SK-N-SH (cell line): ENCODE data around the gene PTBP1. TPM values are rescaled to one million over a fixed set of nuclear protein-coding genes. Genes with fewer than 3 reads are reported as not detected.

Source experiments
- CTCF ChIA-PET: fragments of 300-600, 350-600 bp; formaldehyde crosslinking; extraction: SDS; loops from one replicate; lab custom pipeline; 2021; lab: Yijun Ruan, JAX
- POLR2A ChIA-PET: fragments of 350-600 bp; sonication (Branson Sonifier 250); formaldehyde crosslinking; extraction: SDS; loops from one replicate; lab custom pipeline; 2020; ENCODE audit warnings: antibody characterized with exemption, inconsistent platforms; lab: Yijun Ruan, JAX
- DNase-seq: peaks from one replicate; pipeline ENCODE4 v3.0.0; 2012
- H2AFZ ChIP-seq: fragments of 200-600 bp; sonication (generic); 2 replicates; pipeline ENCODE4 v1.8.1; 2016; ENCODE audit warnings: antibody characterized with exemption, mild to moderate bottlenecking, low read depth
- H3F3A ChIP-seq: fragments of 200-600 bp; sonication (generic); replicated peaks from 2 replicates; pipeline ENCODE3; 2016; ENCODE audit warnings: antibody characterized with exemption, mild to moderate bottlenecking; ENCODE audit not compliant: insufficient read depth
- H3K27ac ChIP-seq, 2 experiments: fragments of 200-500 bp in 1 of 2; fragments of 200-600 bp in 1 of 2; sonication (Bioruptor generic) in 1 of 2; sonication (generic), shearing (Covaris generic) in 1 of 2; 2 replicates each; pipeline versions ENCODE4 v1.5.1 to v1.6.1; 2014 to 2016; ENCODE audit warnings: low read depth in 2 of 2, inconsistent platforms in 1 of 2, low read length in 1 of 2, mild to moderate bottlenecking in 1 of 2, mixed read lengths in 1 of 2
- H3K27me3 ChIP-seq: fragments of 200-600 bp; sonication (generic), shearing (Covaris generic); 2 replicates; pipeline ENCODE4 v1.6.1; 2016; ENCODE audit warnings: mixed run types; ENCODE audit not compliant: insufficient read depth
- H3K36me3 ChIP-seq, 2 experiments: fragments of 200-500 bp in 1 of 2; fragments of 200-600 bp in 1 of 2; sonication (Bioruptor generic) in 1 of 2; sonication (generic) in 1 of 2; replicated peaks in 1 of 2; 2 replicates each; pipeline versions ENCODE3 to v1.5.1; 2014 to 2016; ENCODE audit warnings: low read length in 1 of 2, mild to moderate bottlenecking in 1 of 2; ENCODE audit not compliant: insufficient read depth in 2 of 2, control insufficient read depth in 1 of 2
- H3K4me1 ChIP-seq, 2 experiments: fragments of 200-500 bp in 1 of 2; fragments of 200-600 bp in 1 of 2; sonication (Bioruptor generic) in 1 of 2; sonication (generic), shearing (Covaris generic) in 1 of 2; 2 replicates each; pipeline versions ENCODE4 v1.5.1 to v1.6.1; 2014 to 2016; ENCODE audit warnings: low read depth in 1 of 2, low read length in 1 of 2, mixed run types in 1 of 2; ENCODE audit not compliant: insufficient read depth in 2 of 2, control insufficient read depth in 1 of 2
- H3K4me2 ChIP-seq: fragments of 200-600 bp; sonication (generic), shearing (Covaris generic); 2 replicates; pipeline ENCODE4 v1.6.1; 2017; ENCODE audit warnings: mixed run types
- H3K4me3 ChIP-seq, 2 experiments: fragments of 200-500 bp in 1 of 2; fragments of 200-600 bp in 1 of 2; sonication (Bioruptor generic) in 1 of 2; sonication (generic), shearing (Covaris generic) in 1 of 2; 2 replicates each; pipeline versions ENCODE4 v1.5.1 to v1.8.1; 2014 to 2016; ENCODE audit warnings: low read depth in 2 of 2, inconsistent platforms in 1 of 2, low read length in 1 of 2, mild to moderate bottlenecking in 1 of 2, mixed read lengths in 1 of 2, moderate library complexity in 1 of 2
- H3K79me2 ChIP-seq: fragments of 200-600 bp; sonication (generic); 2 replicates; pipeline ENCODE4 v1.8.1; 2017; ENCODE audit warnings: mild to moderate bottlenecking; ENCODE audit not compliant: insufficient read depth
- H3K9ac ChIP-seq: fragments of 200-600 bp; sonication (generic); 2 replicates; pipeline ENCODE4 v1.6.1; 2017; ENCODE audit warnings: mixed run types
- H3K9me2 ChIP-seq: fragments of 200-600 bp; sonication (generic); 2 replicates; pipeline ENCODE4 v1.6.1; 2017; ENCODE audit warnings: mixed run types
- H3K9me3 ChIP-seq: fragments of 200-600 bp; sonication (generic); 2 replicates; pipeline ENCODE4 v1.6.1; 2017; ENCODE audit warnings: mixed run types, mild to moderate bottlenecking, moderate library complexity
- H4K20me1 ChIP-seq: fragments of 200-600 bp; sonication (generic); 2 replicates; pipeline ENCODE4 v1.6.1; 2017; ENCODE audit warnings: mild to moderate bottlenecking, mixed run types; ENCODE audit not compliant: insufficient read depth
- CHD2 ChIP-seq: fragments of 150-350 bp; IDR thresholded peaks from 2 replicates; pipeline ENCODE4 v1.6.1; 2018; ENCODE audit warnings: low read length; ENCODE audit not compliant: partially characterized antibody
- ELF1 ChIP-seq: IDR thresholded peaks from 2 replicates; pipeline ENCODE4 v1.4.0; 2012
- EP300 ChIP-seq, 2 experiments: IDR thresholded peaks; 2 replicates each; pipeline versions ENCODE4 v1.4.0 to v1.6.1; 2012; ENCODE audit warnings: borderline replicate concordance in 1 of 2, low read depth in 1 of 2, low read length in 1 of 2
- EZH2phosphoT487 ChIP-seq: fragments of 200-600 bp; sonication (generic); IDR thresholded peaks from 2 replicates; pipeline ENCODE4 v1.6.1; 2017; ENCODE audit warnings: low read depth, mixed run types, mild to moderate bottlenecking, antibody characterized with exemption, moderate library complexity, borderline replicate concordance
- FOSL2 ChIP-seq: IDR thresholded peaks from 2 replicates; pipeline ENCODE4 v1.4.0; 2012; ENCODE audit warnings: low read depth, mild to moderate bottlenecking, moderate library complexity, borderline replicate concordance
- FOXM1 ChIP-seq: IDR thresholded peaks from 2 replicates; pipeline ENCODE4 v1.4.0; 2012; ENCODE audit warnings: low read depth, mild to moderate bottlenecking
- GABPA ChIP-seq: IDR thresholded peaks from 2 replicates; pipeline ENCODE4 v1.4.0; 2012; ENCODE audit warnings: low read depth, mild to moderate bottlenecking
- GATA2 ChIP-seq: sonication (generic); formaldehyde crosslinking; IDR thresholded peaks from 2 replicates; pipeline ENCODE4 v1.5.0; 2020; ENCODE audit warnings: mild to moderate bottlenecking, missing genetic modification reagents
- JUND ChIP-seq: IDR thresholded peaks from 2 replicates; pipeline ENCODE4 v1.4.0; 2012
- MAX ChIP-seq: IDR thresholded peaks from 2 replicates; pipeline ENCODE4 v1.4.0; 2012; ENCODE audit warnings: low read depth
- MEF2A ChIP-seq: IDR thresholded peaks from 2 replicates; pipeline ENCODE4 v1.4.0; 2012; ENCODE audit warnings: low read depth, borderline replicate concordance
- NRF1 ChIP-seq: IDR thresholded peaks from 2 replicates; pipeline ENCODE4 v1.6.1; 2012; ENCODE audit warnings: low read depth, mild to moderate bottlenecking, low read length
- POLR2AphosphoS5 ChIP-seq: IDR thresholded peaks from 2 replicates; pipeline ENCODE4 v1.6.1; 2012; ENCODE audit warnings: low read depth, low read length
- RAD21 ChIP-seq: IDR thresholded peaks from 2 replicates; pipeline ENCODE4 v1.6.1; 2012; ENCODE audit warnings: mild to moderate bottlenecking, low read length
- RXRA ChIP-seq: IDR thresholded peaks from 2 replicates; pipeline ENCODE4 v1.4.0; 2012; ENCODE audit warnings: low read depth, mild to moderate bottlenecking, borderline replicate concordance
- YY1 ChIP-seq: IDR thresholded peaks from 2 replicates; pipeline ENCODE4 v1.4.0; 2012; ENCODE audit warnings: low read depth, mild to moderate bottlenecking
- WGBS: methylation state at CpG from one replicate; pipeline ENCODE4 v1.1.6; 2017; ENCODE audit warnings: low lambda C conversion rate; 5-methylcytosine and 5-hydroxymethylcytosine counted together
- polyA plus RNA-seq, 3 experiments: library from polyadenylated mRNA; depleted of rRNA; stranded (reverse); fragments of >200 nt; gene quantifications; 2 replicates each; pipeline ENCODE4 v1.2.3, GENCODE V29; 2012
- TF ChIP-seq, protein P1 (sequence below): IDR thresholded peaks from 2 replicates; pipeline ENCODE4 v1.4.0; 2012; ENCODE audit warnings: low read depth, borderline replicate concordance
- TF ChIP-seq, protein P2 (sequence below): IDR thresholded peaks from 2 replicates; pipeline ENCODE4; 2012
- TF ChIP-seq, protein P3 (sequence below): fragments of 200-600 bp; sonication (generic); IDR thresholded peaks from 2 replicates; pipeline ENCODE4 v1.6.1; 2017; ENCODE audit warnings: antibody characterized with exemption, mild to moderate bottlenecking, moderate library complexity

Gene PTBP1
- polyA plus RNA-seq, 1 of the 3 experiments (the other 2 are of a cell fraction): 243 TPM

DNA sequence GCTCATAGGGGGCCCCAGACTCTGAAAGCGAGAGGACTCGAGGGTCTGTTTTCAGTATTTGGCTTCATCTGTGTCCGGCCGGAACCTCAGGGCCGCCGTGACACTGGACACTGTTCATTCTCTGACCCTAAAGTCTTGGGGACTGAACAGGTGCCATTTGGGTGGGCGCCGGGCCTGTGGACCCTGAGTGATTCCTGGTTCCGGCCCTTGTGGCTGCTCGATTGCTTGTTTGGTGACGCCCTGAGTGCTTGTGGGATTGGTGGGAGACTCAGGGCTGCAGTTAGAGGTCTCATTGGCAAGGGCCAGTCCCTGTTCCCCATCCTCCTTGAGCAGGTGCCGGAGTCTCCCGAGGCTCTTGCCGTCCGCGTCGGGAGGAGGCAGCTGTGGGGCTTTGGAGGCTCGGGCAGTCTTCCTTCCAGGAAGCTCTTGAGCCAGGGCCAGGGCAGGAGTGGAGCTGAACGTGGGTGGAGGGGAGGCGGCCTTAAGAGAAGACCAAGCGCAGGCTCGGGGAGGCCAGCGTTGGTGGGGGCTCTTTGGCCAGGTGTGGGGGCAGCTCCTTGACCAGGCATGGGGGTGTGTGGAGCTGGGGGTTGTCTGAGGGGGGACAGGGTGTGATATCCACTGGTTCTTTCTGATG, 4.7 kb downstream of the PTBP1 start:
- ChIA-PET CTCF (interaction anchor here (0.9 to 1.5 kb wide), 3 partner anchors 29 to 119 kb away, joined by 3 to 5 read pairs (median 3); no protein-coding TSS in a partner anchor), POLR2A (interaction anchor here (1.2 kb wide), 1 partner anchor 14 kb away, joined by 4 read pairs; no protein-coding TSS in a partner anchor)
- DNase-seq: no peak
- no peak overlapping the region for H3K9ac ChIP-seq
- H3K9me3 ChIP-seq: no peaks in the 10 kb centered on the region
- H3K4me3 ChIP-seq: no peak overlapping the region
- H3K27ac ChIP-seq: peak overlapping the region in 1 of 2 experiments; percentile 87; a peak in 2 of 4 replicates
- peaks cover 91% of the 10 kb centered on the region for H3K79me2 ChIP-seq
- peaks cover 91% of the 10 kb centered on the region for H4K20me1 ChIP-seq
- H2AFZ ChIP-seq: no peak overlapping the region
- TF ChIP-seq, protein P1, sequence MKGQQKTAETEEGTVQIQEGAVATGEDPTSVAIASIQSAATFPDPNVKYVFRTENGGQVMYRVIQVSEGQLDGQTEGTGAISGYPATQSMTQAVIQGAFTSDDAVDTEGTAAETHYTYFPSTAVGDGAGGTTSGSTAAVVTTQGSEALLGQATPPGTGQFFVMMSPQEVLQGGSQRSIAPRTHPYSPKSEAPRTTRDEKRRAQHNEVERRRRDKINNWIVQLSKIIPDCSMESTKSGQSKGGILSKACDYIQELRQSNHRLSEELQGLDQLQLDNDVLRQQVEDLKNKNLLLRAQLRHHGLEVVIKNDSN: no peak
- TF ChIP-seq RXRA (no peak), YY1 (no peak), GABPA (no peak)
- TF ChIP-seq, protein P2, sequence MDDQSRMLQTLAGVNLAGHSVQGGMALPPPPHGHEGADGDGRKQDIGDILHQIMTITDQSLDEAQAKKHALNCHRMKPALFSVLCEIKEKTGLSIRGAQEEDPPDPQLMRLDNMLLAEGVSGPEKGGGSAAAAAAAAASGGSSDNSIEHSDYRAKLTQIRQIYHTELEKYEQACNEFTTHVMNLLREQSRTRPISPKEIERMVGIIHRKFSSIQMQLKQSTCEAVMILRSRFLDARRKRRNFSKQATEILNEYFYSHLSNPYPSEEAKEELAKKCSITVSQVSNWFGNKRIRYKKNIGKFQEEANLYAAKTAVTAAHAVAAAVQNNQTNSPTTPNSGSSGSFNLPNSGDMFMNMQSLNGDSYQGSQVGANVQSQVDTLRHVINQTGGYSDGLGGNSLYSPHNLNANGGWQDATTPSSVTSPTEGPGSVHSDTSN: no peak
- TF ChIP-seq, protein P3, sequence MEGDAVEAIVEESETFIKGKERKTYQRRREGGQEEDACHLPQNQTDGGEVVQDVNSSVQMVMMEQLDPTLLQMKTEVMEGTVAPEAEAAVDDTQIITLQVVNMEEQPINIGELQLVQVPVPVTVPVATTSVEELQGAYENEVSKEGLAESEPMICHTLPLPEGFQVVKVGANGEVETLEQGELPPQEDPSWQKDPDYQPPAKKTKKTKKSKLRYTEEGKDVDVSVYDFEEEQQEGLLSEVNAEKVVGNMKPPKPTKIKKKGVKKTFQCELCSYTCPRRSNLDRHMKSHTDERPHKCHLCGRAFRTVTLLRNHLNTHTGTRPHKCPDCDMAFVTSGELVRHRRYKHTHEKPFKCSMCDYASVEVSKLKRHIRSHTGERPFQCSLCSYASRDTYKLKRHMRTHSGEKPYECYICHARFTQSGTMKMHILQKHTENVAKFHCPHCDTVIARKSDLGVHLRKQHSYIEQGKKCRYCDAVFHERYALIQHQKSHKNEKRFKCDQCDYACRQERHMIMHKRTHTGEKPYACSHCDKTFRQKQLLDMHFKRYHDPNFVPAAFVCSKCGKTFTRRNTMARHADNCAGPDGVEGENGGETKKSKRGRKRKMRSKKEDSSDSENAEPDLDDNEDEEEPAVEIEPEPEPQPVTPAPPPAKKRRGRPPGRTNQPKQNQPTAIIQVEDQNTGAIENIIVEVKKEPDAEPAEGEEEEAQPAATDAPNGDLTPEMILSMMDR: no peak
- H3K4me2 ChIP-seq: peak overlapping the region; percentile 29; the same call in 1 of the 2 replicates
- no peaks in the 10 kb centered on the region for H3K27me3 ChIP-seq
- peaks cover 29 to 41% of the 10 kb centered on the region in 2 experiments; a peak in 3 of 4 replicates for H3K4me1 ChIP-seq
- no peaks in the 10 kb centered on the region for H3K9me2 ChIP-seq
- H3K36me3 ChIP-seq: peaks cover 28 to 55% of the 10 kb centered on the region in 2 experiments
- WGBS: 84% methylated on average over 17 of the region's 23 CpGs
- H3F3A ChIP-seq: no peaks in the 10 kb centered on the region

DNA sequence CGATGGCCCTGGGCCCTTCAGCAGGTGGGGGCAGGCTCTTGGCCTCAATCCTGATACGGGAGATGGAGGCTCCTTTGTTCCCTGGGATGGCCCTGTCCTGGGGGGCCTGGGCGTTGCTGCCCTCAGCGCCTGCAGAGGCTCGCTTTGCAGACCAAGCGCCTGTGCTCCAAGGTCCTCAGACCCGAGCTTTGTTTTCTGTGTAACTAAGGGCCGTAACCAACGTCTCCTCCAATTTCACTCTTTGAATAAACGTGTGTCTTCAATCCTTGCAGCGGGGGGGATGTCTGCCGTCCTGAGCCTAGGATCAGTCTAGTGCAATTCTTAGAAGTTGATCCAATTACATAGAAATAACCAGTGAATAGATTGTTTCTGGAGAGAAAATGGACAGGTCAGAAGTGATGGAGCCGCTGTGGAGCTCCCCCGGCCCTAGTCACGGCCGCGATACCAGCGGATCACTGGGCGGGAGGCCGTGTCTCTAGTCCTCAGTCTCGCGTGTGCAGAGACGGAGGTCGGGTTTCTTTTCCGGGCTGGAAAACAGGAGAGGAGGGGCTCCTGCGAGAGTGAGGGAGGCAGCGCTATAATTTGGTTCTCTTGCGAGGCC, 5.3 kb downstream of the PTBP1 start:
- Histone ChIP-seq H3K9me3 (no peaks in the 10 kb centered on the region), H3K27me3 (no peaks in the 10 kb centered on the region), H2AFZ (no peak overlapping the region), H3K4me3 (no peak overlapping the region), H3K9me2 (no peaks in the 10 kb centered on the region), H3F3A (peaks cover 4% of the 10 kb centered on the region), H3K9ac (no peak overlapping the region), H3K4me2 (peak overlapping the region; percentile 29; the same call in 1 of the 2 replicates), H3K27ac (no peak overlapping the region; a peak in 1 of 4 replicates), H3K36me3 (peaks cover 34 to 61% of the 10 kb centered on the region in 2 experiments), H3K4me1 (peaks cover 29 to 41% of the 10 kb centered on the region in 2 experiments; a peak in 3 of 4 replicates), H3K79me2 (peaks cover 98% of the 10 kb centered on the region), H4K20me1 (peaks cover 97% of the 10 kb centered on the region)
- CTCF ChIA-PET: interaction anchor here (0.9 to 1.5 kb wide), 3 partner anchors 28 to 119 kb away, joined by 3 to 5 read pairs (median 3); no protein-coding TSS in a partner anchor
- POLR2A ChIA-PET: no interaction called here
- DNase-seq: no peak
- 88% methylated on average over 25 of the region's 28 CpGs for WGBS
- no peak for TF ChIP-seq FOSL2
- no peak for TF ChIP-seq CHD2
- no peak for TF ChIP-seq MEF2A
- no peak for TF ChIP-seq GATA2 (CRISPR knock-in tag)
- TF ChIP-seq JUND: no peak
- no peak for TF ChIP-seq EP300 (IDR thresholded peaks at IDR 0.05; ENCODE audit: borderline replicate concordance in 1 of 2, low read depth in 1 of 2, low read length in 1 of 2)
- no peak for TF ChIP-seq POLR2AphosphoS5
- TF ChIP-seq, protein P2: no peak
- TF ChIP-seq NRF1: no peak
- no peak for TF ChIP-seq MAX
- TF ChIP-seq FOXM1: no peak
- no peak for TF ChIP-seq EZH2phosphoT487
- TF ChIP-seq RAD21: no peak
- no peak for TF ChIP-seq ELF1
